HG02759 (cell line): ENCODE measurements around the gene LRRC47.
"Not testable (repeated sequence)": the region's sequence is repeated elsewhere in the genome, so short reads cannot be mapped to it uniquely, and the experiment has no call there.

ENCODE experiments used
- ATAC-seq: cut with Tn5 transposase; IDR thresholded peaks from one replicate; pipeline ENCODE4 v1.9.1; 2021; ENCODE audit warnings: mild to moderate bottlenecking, moderate library complexity; ENCODE audit not compliant: unreplicated experiment

LRRC47 gene

GRCh38 chr1:3816331-3817137 lies 20.2 kb upstream of the LRRC47 start:
- ATAC-seq: no peak

GRCh38 chr1:3814771-3815561 lies 18.7 kb upstream of the LRRC47 start:
- no peak for ATAC-seq

- no peak for ATAC-seq
Measured at GRCh38 chr1:3814065-3814464, 17.8 kb upstream of the LRRC47 start.

GRCh38 chr1:3811595-3811911 lies 15.3 kb upstream of the LRRC47 start:
- no peak for ATAC-seq

GRCh38 chr1:3810149-3810761 lies 14.0 kb upstream of the LRRC47 start:
- not testable (repeated sequence) for ATAC-seq

GRCh38 chr1:3809680-3810079 lies 13.4 kb upstream of the LRRC47 start:
- no peak for ATAC-seq

GRCh38 chr1:3807769-3808168 lies 11.5 kb upstream of the LRRC47 start:
- ATAC-seq: no peak

- no peak for ATAC-seq
Measured at GRCh38 chr1:3805038-3805437, 8.7 kb upstream of the LRRC47 start.

GRCh38 chr1:3804627-3804944 lies 8.3 kb upstream of the LRRC47 start:
- ATAC-seq: not testable (repeated sequence)

GRCh38 chr1:3803905-3804626 lies 7.8 kb upstream of the LRRC47 start:
- no peak for ATAC-seq

GRCh38 chr1:3800795-3801194 lies 4.5 kb upstream of the LRRC47 start:
- not testable (repeated sequence) for ATAC-seq

GRCh38 chr1:3799976-3800685 lies 3.8 kb upstream of the LRRC47 start:
- no peak for ATAC-seq

GRCh38 chr1:3795453-3796214 lies 664 bp downstream of the LRRC47 start:
- peak; percentile 4 for ATAC-seq

GRCh38 chr1:3790952-3791351 lies 5.3 kb downstream of the LRRC47 start:
- ATAC-seq: no peak

- no peak for ATAC-seq
Measured at GRCh38 chr1:3790500-3790923, 5.8 kb downstream of the LRRC47 start.

GRCh38 chr1:3789421-3790300 lies 6.6 kb downstream of the LRRC47 start:
- no peak for ATAC-seq

GRCh38 chr1:3788756-3789420 lies 7.4 kb downstream of the LRRC47 start:
- no peak for ATAC-seq
